IMR-90 (cell line): ENCODE measurements around the gene BAHD1. TPM values are rescaled to one million over a fixed set of nuclear protein-coding genes. Genes with fewer than 3 reads are reported as not detected.

Experiments
- ATAC-seq: fragments of 200-7000 bp; cut with Tn5 transposase; 2 replicates; pipeline ENCODE4 v1.9.1; 2020; ENCODE audit warnings: low read depth, mild to moderate bottlenecking, moderate library complexity
- BruUV-seq: library from RNA; stranded (reverse); fragments of 400-500 nt; replicated peaks from 2 replicates; lab custom pipeline; 2021; lab: Mats Ljungman, UMichigan
- CTCF ChIA-PET: fragments of 300-600 bp; formaldehyde crosslinking; extraction: SDS; loops from one replicate; lab custom pipeline; 2021; ENCODE audit warnings: antibody characterized with exemption; lab: Yijun Ruan, JAX
- POLR2A ChIA-PET: fragments of 300-600 bp; sonication (Branson Sonifier 250); formaldehyde crosslinking; loops from one replicate; lab custom pipeline; 2022; ENCODE audit warnings: antibody characterized with exemption; ENCODE audit not compliant: unreplicated experiment; lab: Charles Lee
- DNase-seq: peaks from one replicate; pipeline ENCODE4 v3.0.0; 2013
- H2AFZ ChIP-seq: replicated peaks from 2 replicates; pipeline ENCODE3; 2013; ENCODE audit warnings: low read length, mild to moderate bottlenecking; ENCODE audit not compliant: poor library complexity
- H2AK5ac ChIP-seq: 2 replicates; pipeline ENCODE4 v1.6.1; 2013; ENCODE audit warnings: low read depth, low read length, inconsistent platforms
- H2AK9ac ChIP-seq: replicated peaks from 2 replicates; pipeline ENCODE3; 2013; ENCODE audit warnings: mild to moderate bottlenecking, low read depth, low read length, moderate library complexity; ENCODE audit not compliant: poor library complexity
- H2BK120ac ChIP-seq: 2 replicates; pipeline ENCODE4 v1.6.1; 2013; ENCODE audit warnings: low read depth, low read length, inconsistent platforms
- H2BK15ac ChIP-seq: 3 replicates; pipeline ENCODE4 v1.6.1; 2013; ENCODE audit warnings: low read depth, low read length, inconsistent platforms
- H2BK20ac ChIP-seq: 2 replicates; pipeline ENCODE4 v1.6.1; 2013; ENCODE audit warnings: low read depth, mild to moderate bottlenecking, inconsistent platforms, low read length, moderate library complexity
- H2BK5ac ChIP-seq: 2 replicates; pipeline ENCODE4 v1.6.1; 2013; ENCODE audit warnings: mild to moderate bottlenecking, low read depth, low read length, inconsistent platforms; ENCODE audit not compliant: poor library complexity, severe bottlenecking
- H3K14ac ChIP-seq: replicated peaks from 2 replicates; pipeline ENCODE4 v1.6.1; 2013; ENCODE audit warnings: low read depth, low read length, inconsistent platforms
- H3K18ac ChIP-seq: 2 replicates; pipeline ENCODE4 v1.6.1; 2013; ENCODE audit warnings: low read depth, low read length, control low read depth
- H3K23ac ChIP-seq: 2 replicates; pipeline ENCODE4 v1.6.1; 2013; ENCODE audit warnings: low read depth, low read length, inconsistent platforms
- H3K27ac ChIP-seq: 2 replicates; pipeline ENCODE4 v1.5.1; 2013; ENCODE audit warnings: mild to moderate bottlenecking, control low read depth, low read length; ENCODE audit not compliant: insufficient read depth
- H3K27me3 ChIP-seq: 2 replicates; pipeline ENCODE4 v1.6.1; 2013; ENCODE audit warnings: low read length; ENCODE audit not compliant: control insufficient read depth, insufficient read depth
- H3K36me3 ChIP-seq: 2 replicates; pipeline ENCODE4 v1.6.1; 2013; ENCODE audit warnings: low read length, mixed read lengths; ENCODE audit not compliant: control insufficient read depth, insufficient read depth
- H3K4ac ChIP-seq: 2 replicates; pipeline ENCODE4 v1.6.1; 2013; ENCODE audit warnings: low read depth, low read length, inconsistent platforms
- H3K4me1 ChIP-seq: 2 replicates; pipeline ENCODE4 v1.6.1; 2013; ENCODE audit warnings: low read length, mixed read lengths; ENCODE audit not compliant: control insufficient read depth, insufficient read depth
- H3K4me2 ChIP-seq: 2 replicates; pipeline ENCODE4 v1.6.1; 2013; ENCODE audit warnings: low read depth, mild to moderate bottlenecking, control low read depth, low read length, moderate library complexity
- H3K4me3 ChIP-seq: 2 replicates; pipeline ENCODE4 v1.5.1; 2013; ENCODE audit warnings: low read depth, mild to moderate bottlenecking, control low read depth, low read length, moderate library complexity; ENCODE audit not compliant: insufficient read depth
- H3K56ac ChIP-seq: 2 replicates; pipeline ENCODE4 v1.6.1; 2013; ENCODE audit warnings: low read length, inconsistent platforms; ENCODE audit not compliant: insufficient read depth; ENCODE audit errors: extremely low read depth
- H3K79me1 ChIP-seq, 2 experiments: 2 replicates each; pipeline ENCODE4 v1.6.1; 2013; ENCODE audit warnings: low read length in 2 of 2, inconsistent platforms in 1 of 2, low read depth in 1 of 2
- H3K9ac ChIP-seq: 2 replicates; pipeline ENCODE4 v1.6.1; 2013; ENCODE audit warnings: low read depth, low read length, control low read depth
- H3K9me1 ChIP-seq: 2 replicates; pipeline ENCODE4 v1.6.1; 2013; ENCODE audit warnings: low read length, inconsistent platforms; ENCODE audit not compliant: insufficient read depth
- H3K9me3 ChIP-seq: 2 replicates; pipeline ENCODE4 v1.6.1; 2013; ENCODE audit warnings: low read length; ENCODE audit not compliant: control insufficient read depth, insufficient read depth
- H4K20me1 ChIP-seq: 2 replicates; pipeline ENCODE4 v1.6.1; 2013; ENCODE audit warnings: low read length, inconsistent platforms; ENCODE audit not compliant: insufficient read depth
- H4K5ac ChIP-seq: 2 replicates; pipeline ENCODE4 v1.6.1; 2013; ENCODE audit warnings: mild to moderate bottlenecking, low read depth, low read length, control low read depth
- H4K8ac ChIP-seq, 2 experiments: 2 replicates each; pipeline ENCODE4 v1.6.1; 2013; ENCODE audit warnings: low read depth in 2 of 2, low read length in 2 of 2, control low read depth in 1 of 2, inconsistent platforms in 1 of 2
- H4K91ac ChIP-seq: 2 replicates; pipeline ENCODE4 v1.6.1; 2013; ENCODE audit warnings: low read depth, low read length, inconsistent platforms; ENCODE audit not compliant: insufficient read depth
- FOS ChIP-seq: fragments of 150-350 bp; IDR thresholded peaks from 2 replicates; pipeline ENCODE4 v1.6.1; 2016; ENCODE audit warnings: low read depth, low read length
- RAD21 ChIP-seq: IDR thresholded peaks from 2 replicates; pipeline ENCODE4 v1.6.1; 2012; ENCODE audit warnings: low read length, improper control_type of control experiment
- WGBS, 2 experiments: methylation state at CpG; one replicate each; pipeline versions ENCODE4 v1.1.5 to v1.1.7; 2013; ENCODE audit warnings: missing lambda C conversion rate in 2 of 2; ENCODE audit not compliant: insufficient read length in 1 of 2; ENCODE audit errors: extremely low coverage in 2 of 2; 5-methylcytosine and 5-hydroxymethylcytosine counted together
- dilution Hi-C: fragments of 300-500 bp; cut with HindIII; formaldehyde crosslinking; loops from one replicate; pipeline ENCODE4 v1.14.3; 2018; ENCODE audit warnings: low sequenced_read_pairs; ENCODE audit not compliant: unreplicated experiment
- in situ Hi-C: fragments of 300-500 bp; cut with MboI; formaldehyde crosslinking; loops from 3 replicates; pipeline ENCODE4 v1.14.3; 2019; ENCODE audit warnings: low sequenced_read_pairs, inconsistent platforms, mixed read lengths
- intact Hi-C: fragments of 100-400 bp; cut with micrococcal nuclease; formaldehyde crosslinking; loops from 2 replicates; pipeline ENCODE4 v1.10.0; 2022
- polyA plus RNA-seq, 3 experiments: library from polyadenylated mRNA; depleted of rRNA; stranded (reverse); fragments of >200 nt; gene quantifications; 2 replicates each; pipeline ENCODE4 v1.2.3, GENCODE V29; 2012; ENCODE audit warnings: low replicate concordance in 1 of 3
- total RNA-seq: library from RNA; depleted of rRNA; stranded (reverse); fragments of >200 nt; gene quantifications from 2 replicates; pipeline ENCODE4 v1.2.3, GENCODE V29; 2012

BAHD1 gene
- total and polyA plus RNA-seq, 2 of the 4 experiments (the other 2 are of a cell fraction), result 3.0 to 8.7 TPM

- no peak for TF ChIP-seq RAD21
- no peak for TF ChIP-seq FOS
- H3K18ac ChIP-seq, result no peak overlapping the region
- no peak overlapping the region for H2BK20ac ChIP-seq
- H3K9ac ChIP-seq, result no peak overlapping the region
- H3K4me1 ChIP-seq, result no peaks in the 10 kb centered on the region
- no peak overlapping the region for H3K23ac ChIP-seq
- in situ Hi-C loops (no loop called here), dilution Hi-C loops (no loop called here), intact Hi-C loops (no loop called here)
- DNase-seq (no peak), ATAC-seq (no peak)
- H3K79me1 ChIP-seq, result no peaks in the 10 kb centered on the region
- no peaks in the 10 kb centered on the region for H3K36me3 ChIP-seq
- CTCF ChIA-PET, result no interaction called here
- H4K20me1 ChIP-seq, result no peaks in the 10 kb centered on the region
- peaks cover 22% of the 10 kb centered on the region for H3K27me3 ChIP-seq
- no TSS peak for BruUV-seq
- POLR2A ChIA-PET, result no interaction called here
- H4K8ac ChIP-seq, result no peak overlapping the region
- no peak overlapping the region for H4K91ac ChIP-seq
- H2BK5ac ChIP-seq, result no peak overlapping the region
- H2AK5ac ChIP-seq, result no peak overlapping the region
- H2AK9ac ChIP-seq, result no peak overlapping the region
- no peaks in the 10 kb centered on the region for H3K9me1 ChIP-seq
- H3K4me3 ChIP-seq, result no peak overlapping the region
- H2BK15ac ChIP-seq, result no peak overlapping the region
- H2AFZ ChIP-seq, result no peak overlapping the region
- no peak overlapping the region for H2BK120ac ChIP-seq
- no peak overlapping the region for H3K27ac ChIP-seq
- H3K14ac ChIP-seq, result no peak overlapping the region
- no peak overlapping the region for H3K4me2 ChIP-seq
- H3K56ac ChIP-seq, result no peak overlapping the region
- no peaks in the 10 kb centered on the region; the same call in 1 of the 2 replicates for H3K9me3 ChIP-seq
- H4K5ac ChIP-seq, result no peak overlapping the region
- no peak overlapping the region for H3K4ac ChIP-seq
- 87% methylated on average over 9 of the region's 35 CpGs; no CpG with 5 or more reads in 1 of the 2 experiments for WGBS, 2 experiments
Measured at GRCh38 chr15:40487816-40488682, 47.3 kb downstream of the BAHD1 start.
